ENCODE measurements around the gene CDC123. TPM values are rescaled to one million over a fixed set of nuclear protein-coding genes. Genes with fewer than 3 reads are reported as not detected.

CDC123 gene
- total RNA-seq, 1 donor from 2014 or later, result 67.0 TPM

DNA sequence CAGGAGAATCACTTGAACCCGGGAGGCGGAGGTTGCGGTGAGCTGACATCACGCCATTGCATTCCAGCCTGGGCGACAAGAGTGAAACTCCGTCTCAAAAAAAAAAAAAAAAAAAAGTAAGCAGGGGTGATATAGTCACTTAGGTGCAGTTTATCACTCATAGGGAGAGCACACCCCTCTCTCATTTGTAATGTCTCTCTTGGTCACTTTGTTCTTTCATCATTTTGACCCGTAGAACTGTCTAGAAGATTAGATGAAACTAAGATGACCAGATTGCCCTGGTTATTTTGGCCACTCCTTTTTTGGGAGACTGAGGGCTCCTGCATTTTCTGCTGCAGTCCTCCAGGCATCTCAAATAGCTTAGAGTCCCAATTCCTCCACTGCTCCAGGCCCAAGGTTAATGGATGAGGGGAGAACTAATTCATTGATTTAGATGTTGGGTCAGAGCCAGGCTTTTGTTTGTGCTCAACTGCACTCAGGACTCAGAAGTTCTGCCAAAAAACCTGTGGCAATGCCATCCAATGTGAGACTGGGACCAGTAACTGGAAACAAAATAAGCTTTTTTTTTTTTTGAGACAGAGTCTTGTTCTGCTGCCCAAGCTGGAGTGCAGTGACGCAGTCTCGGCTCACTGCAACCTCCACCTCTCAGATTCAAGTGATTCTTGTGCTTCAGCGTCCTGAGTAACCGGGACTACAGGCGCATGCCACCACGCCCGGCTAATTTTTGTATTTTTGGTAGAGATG lies 103.4 kb downstream of the CDC123 start:
- H3K27me3 Mint-ChIP-seq (ENCODE audit: low read depth), result no peaks in the 10 kb centered on the region
- TF ChIP-seq, protein P1, sequence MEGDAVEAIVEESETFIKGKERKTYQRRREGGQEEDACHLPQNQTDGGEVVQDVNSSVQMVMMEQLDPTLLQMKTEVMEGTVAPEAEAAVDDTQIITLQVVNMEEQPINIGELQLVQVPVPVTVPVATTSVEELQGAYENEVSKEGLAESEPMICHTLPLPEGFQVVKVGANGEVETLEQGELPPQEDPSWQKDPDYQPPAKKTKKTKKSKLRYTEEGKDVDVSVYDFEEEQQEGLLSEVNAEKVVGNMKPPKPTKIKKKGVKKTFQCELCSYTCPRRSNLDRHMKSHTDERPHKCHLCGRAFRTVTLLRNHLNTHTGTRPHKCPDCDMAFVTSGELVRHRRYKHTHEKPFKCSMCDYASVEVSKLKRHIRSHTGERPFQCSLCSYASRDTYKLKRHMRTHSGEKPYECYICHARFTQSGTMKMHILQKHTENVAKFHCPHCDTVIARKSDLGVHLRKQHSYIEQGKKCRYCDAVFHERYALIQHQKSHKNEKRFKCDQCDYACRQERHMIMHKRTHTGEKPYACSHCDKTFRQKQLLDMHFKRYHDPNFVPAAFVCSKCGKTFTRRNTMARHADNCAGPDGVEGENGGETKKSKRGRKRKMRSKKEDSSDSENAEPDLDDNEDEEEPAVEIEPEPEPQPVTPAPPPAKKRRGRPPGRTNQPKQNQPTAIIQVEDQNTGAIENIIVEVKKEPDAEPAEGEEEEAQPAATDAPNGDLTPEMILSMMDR (IDR thresholded peaks at IDR 0.05), result no peak
- H3K4me3 Mint-ChIP-seq (ENCODE audit: unreplicated experiment), result no peak overlapping the region
- H3K36me3 Mint-ChIP-seq (ENCODE audit: low read depth), result no peaks in the 10 kb centered on the region
- no peaks in the 10 kb centered on the region for H3K4me1 Mint-ChIP-seq (ENCODE audit: low read depth)
- peak; percentile 9 for DNase-seq (ENCODE audit: low spot score)
- H3K9me3 Mint-ChIP-seq (ENCODE audit: low read depth), result no peaks in the 10 kb centered on the region
- H3K27ac Mint-ChIP-seq (ENCODE audit: unreplicated experiment), result no peak overlapping the region

Other genes starting within 250 kb of the CDC123 start
- gene UPF2, start 153.4 kb upstream of the CDC123 start, total RNA-seq, result 17.5 to 20.3 TPM (median 20.0 TPM) in 3 replicates
- gene DHTKD1, start 127.2 kb upstream of the CDC123 start, total RNA-seq, result 12.1 to 16.4 TPM (median 13.7 TPM) in 3 replicates
- 8.2 to 11.0 TPM (median 9.6 TPM) in 3 replicates for gene SEC61A2, start 66.5 kb upstream of the CDC123 start, total RNA-seq
- 43.0 to 51.8 TPM (median 43.9 TPM) in 3 replicates for gene NUDT5, start 297 bp upstream of the CDC123 start, total RNA-seq
- 31.2 to 36.3 TPM (median 34.7 TPM) in 3 replicates for gene CAMK1D, start 153.4 kb downstream of the CDC123 start, total RNA-seq

Measured in chondrocyte (in vitro differentiated cells).